DND-41 (cell line): ENCODE measurements around the gene DTNB.

Experiments used
- ATAC-seq: fragments of 200-7000 bp; cut with Tn5 transposase; 3 replicates; pipeline ENCODE4 v1.9.1; 2021; ENCODE audit warnings: low read depth; ENCODE audit not compliant: insufficient read depth
- DNase-seq: peaks from one replicate; pipeline ENCODE4 v3.0.0-alpha.2; 2020
- H2AFZ ChIP-seq: 2 replicates; pipeline ENCODE4 v1.6.0; 2012; ENCODE audit warnings: low read depth, low read length
- H3K27ac ChIP-seq: 2 replicates; pipeline ENCODE4 v1.5.1; 2012; ENCODE audit warnings: low read length, inconsistent platforms
- H3K27me3 ChIP-seq: fragments of 200-600 bp; sonication (generic); 2 replicates; pipeline ENCODE4 v1.6.0; 2012; ENCODE audit warnings: low read length, mild to moderate bottlenecking, inconsistent platforms; ENCODE audit not compliant: insufficient read depth, poor library complexity
- H3K36me3 ChIP-seq: 2 replicates; pipeline ENCODE4 v1.5.1; 2012; ENCODE audit warnings: low read length, inconsistent platforms; ENCODE audit not compliant: insufficient read depth
- H3K4me1 ChIP-seq: 2 replicates; pipeline ENCODE4 v1.5.1; 2012; ENCODE audit warnings: mild to moderate bottlenecking, low read length; ENCODE audit not compliant: insufficient read depth
- H3K4me2 ChIP-seq: 2 replicates; pipeline ENCODE4 v1.6.0; 2012; ENCODE audit warnings: mild to moderate bottlenecking, moderate library complexity, low read length, inconsistent platforms; ENCODE audit not compliant: insufficient read depth
- H3K4me3 ChIP-seq, 2 experiments: fragments of 200-600 bp in 1 of 2; shearing (Covaris generic) in 1 of 2; 2 replicates each; pipeline ENCODE4 v1.5.1; 2012 to 2016; ENCODE audit warnings: inconsistent platforms in 2 of 2, low read length in 2 of 2, mild to moderate bottlenecking in 2 of 2, low read depth in 1 of 2, moderate library complexity in 1 of 2
- H3K79me2 ChIP-seq: 2 replicates; pipeline ENCODE4 v1.6.0; 2012; ENCODE audit warnings: low read length, inconsistent platforms; ENCODE audit not compliant: insufficient read depth
- H3K9ac ChIP-seq: 2 replicates; pipeline ENCODE4 v1.6.0; 2012; ENCODE audit warnings: low read depth, mild to moderate bottlenecking, inconsistent platforms, low read length, moderate library complexity
- H3K9me3 ChIP-seq: 2 replicates; pipeline ENCODE4 v1.5.1; 2012; ENCODE audit warnings: low read length, moderate library complexity, mild to moderate bottlenecking, inconsistent platforms; ENCODE audit not compliant: insufficient read depth, severe bottlenecking
- H4K20me1 ChIP-seq: 2 replicates; pipeline ENCODE4 v1.6.0; 2012; ENCODE audit warnings: low read length; ENCODE audit not compliant: insufficient read depth
- EZH2 ChIP-seq: IDR thresholded peaks from 3 replicates; pipeline ENCODE4 v1.6.1; 2012; ENCODE audit warnings: borderline replicate concordance, low read depth, mild to moderate bottlenecking, moderate library complexity, low read length, inconsistent platforms; ENCODE audit not compliant: severe bottlenecking
- TF ChIP-seq, protein P1 (sequence below): IDR thresholded peaks from 2 replicates; pipeline ENCODE4 v1.5.1; 2012; ENCODE audit warnings: borderline replicate concordance, low read length, moderate library complexity, mild to moderate bottlenecking; ENCODE audit not compliant: poor library complexity, severe bottlenecking; ENCODE audit errors: extremely low read depth

DTNB gene

GRCh38 chr2:25546852-25547251, 126.5 kb downstream of the DTNB start:
- DNase-seq (no peak), ATAC-seq (no peak)
- Histone ChIP-seq H3K79me2 (no peaks in the 10 kb centered on the region), H3K27ac (no peak overlapping the region), H3K4me2 (no peak overlapping the region), H3K36me3 (no peaks in the 10 kb centered on the region), H4K20me1 (no peaks in the 10 kb centered on the region), H3K9ac (no peak overlapping the region), H3K9me3 (no peaks in the 10 kb centered on the region), H3K27me3 (no peaks in the 10 kb centered on the region), H3K4me1 (no peaks in the 10 kb centered on the region), H2AFZ (no peak overlapping the region), H3K4me3 (no peak overlapping the region)
- TF ChIP-seq EZH2: no peak
- TF ChIP-seq, protein P1, sequence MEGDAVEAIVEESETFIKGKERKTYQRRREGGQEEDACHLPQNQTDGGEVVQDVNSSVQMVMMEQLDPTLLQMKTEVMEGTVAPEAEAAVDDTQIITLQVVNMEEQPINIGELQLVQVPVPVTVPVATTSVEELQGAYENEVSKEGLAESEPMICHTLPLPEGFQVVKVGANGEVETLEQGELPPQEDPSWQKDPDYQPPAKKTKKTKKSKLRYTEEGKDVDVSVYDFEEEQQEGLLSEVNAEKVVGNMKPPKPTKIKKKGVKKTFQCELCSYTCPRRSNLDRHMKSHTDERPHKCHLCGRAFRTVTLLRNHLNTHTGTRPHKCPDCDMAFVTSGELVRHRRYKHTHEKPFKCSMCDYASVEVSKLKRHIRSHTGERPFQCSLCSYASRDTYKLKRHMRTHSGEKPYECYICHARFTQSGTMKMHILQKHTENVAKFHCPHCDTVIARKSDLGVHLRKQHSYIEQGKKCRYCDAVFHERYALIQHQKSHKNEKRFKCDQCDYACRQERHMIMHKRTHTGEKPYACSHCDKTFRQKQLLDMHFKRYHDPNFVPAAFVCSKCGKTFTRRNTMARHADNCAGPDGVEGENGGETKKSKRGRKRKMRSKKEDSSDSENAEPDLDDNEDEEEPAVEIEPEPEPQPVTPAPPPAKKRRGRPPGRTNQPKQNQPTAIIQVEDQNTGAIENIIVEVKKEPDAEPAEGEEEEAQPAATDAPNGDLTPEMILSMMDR: no peak

GRCh38 chr2:25545899-25546298, 127.5 kb downstream of the DTNB start:
- H3K27me3 ChIP-seq: no peaks in the 10 kb centered on the region
- no peak overlapping the region for H3K4me3 ChIP-seq
- no peaks in the 10 kb centered on the region for H3K36me3 ChIP-seq
- H3K79me2 ChIP-seq: no peaks in the 10 kb centered on the region
- H3K4me1 ChIP-seq: no peaks in the 10 kb centered on the region
- TF ChIP-seq, protein P1: no peak
- TF ChIP-seq EZH2: no peak
- ATAC-seq (no peak), DNase-seq (no peak)
- no peak overlapping the region for H3K4me2 ChIP-seq
- H3K27ac ChIP-seq: no peak overlapping the region
- no peak overlapping the region for H3K9ac ChIP-seq
- H2AFZ ChIP-seq: no peak overlapping the region
- H3K9me3 ChIP-seq: no peaks in the 10 kb centered on the region
- H4K20me1 ChIP-seq: no peaks in the 10 kb centered on the region

- no peak for DNase-seq
- ATAC-seq: no peak
- Histone ChIP-seq H3K79me2 (no peaks in the 10 kb centered on the region), H3K36me3 (no peaks in the 10 kb centered on the region), H4K20me1 (no peaks in the 10 kb centered on the region), H3K9ac (no peak overlapping the region), H3K4me3 (no peak overlapping the region), H3K27ac (no peak overlapping the region), H3K9me3 (no peaks in the 10 kb centered on the region), H3K4me1 (no peaks in the 10 kb centered on the region), H2AFZ (no peak overlapping the region), H3K27me3 (no peaks in the 10 kb centered on the region), H3K4me2 (no peak overlapping the region)
- TF ChIP-seq, protein P1: no peak
- TF ChIP-seq EZH2: no peak
These were observed 128.9 kb downstream of the DTNB start for GRCh38 chr2:25544445-25544844.

GRCh38 chr2:25543939-25544338, 129.4 kb downstream of the DTNB start:
- Histone ChIP-seq H3K27ac (no peak overlapping the region), H2AFZ (no peak overlapping the region), H3K36me3 (no peaks in the 10 kb centered on the region), H3K79me2 (no peaks in the 10 kb centered on the region), H3K4me3 (no peak overlapping the region), H3K9ac (no peak overlapping the region), H4K20me1 (no peaks in the 10 kb centered on the region), H3K4me1 (no peaks in the 10 kb centered on the region), H3K9me3 (no peaks in the 10 kb centered on the region), H3K27me3 (no peaks in the 10 kb centered on the region), H3K4me2 (no peak overlapping the region)
- ATAC-seq (no peak), DNase-seq (no peak)
- TF ChIP-seq, protein P1: no peak
- no peak for TF ChIP-seq EZH2
